K562 (cell line): ENCODE measurements around the gene AZGP1.

ENCODE experiments used
- CREM ChIP-seq: IDR thresholded peaks from 2 replicates; pipeline ENCODE4 v1.6.1; 2014; ENCODE audit warnings: antibody characterized with exemption, low read depth
- EP300 ChIP-seq: IDR thresholded peaks from 2 replicates; pipeline ENCODE4 v1.6.1; 2012; ENCODE audit warnings: low read length, improper control_type of control experiment
- RNF2 ChIP-seq: sonication (generic); IDR thresholded peaks from 2 replicates; pipeline ENCODE4 v1.6.1; 2016
- ZNF696 ChIP-seq: fragments of 250-450 bp; sonication (Bioruptor Pico); conservative IDR thresholded peaks from 2 replicates; pipeline ENCODE4 v1.4.0; 2020; ENCODE audit warnings: mild to moderate bottlenecking, moderate library complexity
- TF ChIP-seq, protein P1 (sequence below): fragments of 450-650 bp; IDR thresholded peaks from 2 replicates; pipeline ENCODE4 v1.6.1; 2018; ENCODE audit not compliant: partially characterized antibody

DNA sequence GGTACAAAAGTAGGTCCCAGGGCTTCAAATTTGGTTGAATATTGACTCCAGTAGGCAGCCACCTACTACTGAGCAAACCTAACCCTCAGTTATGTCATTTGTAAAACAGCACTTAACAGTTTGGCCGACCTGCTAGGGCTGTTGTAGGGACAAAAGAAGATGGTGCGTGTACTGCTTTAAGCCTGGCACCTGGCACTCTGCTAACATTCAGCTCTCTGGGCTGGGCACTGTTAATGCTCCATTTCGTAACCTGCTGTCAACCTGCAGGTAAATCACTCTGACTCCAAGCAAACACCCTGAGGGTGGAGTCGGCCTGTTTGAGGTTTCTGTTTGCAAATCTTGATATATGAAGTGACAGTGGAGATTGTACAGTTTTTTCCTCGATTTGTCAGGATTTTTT is 46.8 kb upstream of the AZGP1 start:
- TF ChIP-seq RNF2 (no peak), ZNF696 (CRISPR knock-in tag) (no peak), CREM (no peak), EP300 (no peak)
- TF ChIP-seq, protein P1, sequence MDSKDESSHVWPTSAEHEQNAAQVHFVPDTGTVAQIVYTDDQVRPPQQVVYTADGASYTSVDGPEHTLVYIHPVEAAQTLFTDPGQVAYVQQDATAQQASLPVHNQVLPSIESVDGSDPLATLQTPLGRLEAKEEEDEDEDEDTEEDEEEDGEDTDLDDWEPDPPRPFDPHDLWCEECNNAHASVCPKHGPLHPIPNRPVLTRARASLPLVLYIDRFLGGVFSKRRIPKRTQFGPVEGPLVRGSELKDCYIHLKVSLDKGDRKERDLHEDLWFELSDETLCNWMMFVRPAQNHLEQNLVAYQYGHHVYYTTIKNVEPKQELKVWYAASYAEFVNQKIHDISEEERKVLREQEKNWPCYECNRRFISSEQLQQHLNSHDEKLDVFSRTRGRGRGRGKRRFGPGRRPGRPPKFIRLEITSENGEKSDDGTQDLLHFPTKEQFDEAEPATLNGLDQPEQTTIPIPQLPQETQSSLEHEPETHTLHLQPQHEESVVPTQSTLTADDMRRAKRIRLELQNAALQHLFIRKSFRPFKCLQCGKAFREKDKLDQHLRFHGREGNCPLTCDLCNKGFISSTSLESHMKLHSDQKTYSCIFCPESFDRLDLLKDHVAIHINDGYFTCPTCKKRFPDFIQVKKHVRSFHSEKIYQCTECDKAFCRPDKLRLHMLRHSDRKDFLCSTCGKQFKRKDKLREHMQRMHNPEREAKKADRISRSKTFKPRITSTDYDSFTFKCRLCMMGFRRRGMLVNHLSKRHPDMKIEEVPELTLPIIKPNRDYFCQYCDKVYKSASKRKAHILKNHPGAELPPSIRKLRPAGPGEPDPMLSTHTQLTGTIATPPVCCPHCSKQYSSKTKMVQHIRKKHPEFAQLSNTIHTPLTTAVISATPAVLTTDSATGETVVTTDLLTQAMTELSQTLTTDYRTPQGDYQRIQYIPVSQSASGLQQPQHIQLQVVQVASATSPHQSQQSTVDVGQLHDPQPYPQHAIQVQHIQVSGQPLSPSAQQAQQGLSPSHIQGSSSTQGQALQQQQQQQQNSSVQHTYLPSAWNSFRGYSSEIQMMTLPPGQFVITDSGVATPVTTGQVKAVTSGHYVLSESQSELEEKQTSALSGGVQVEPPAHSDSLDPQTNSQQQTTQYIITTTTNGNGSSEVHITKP, result no peak
